K562 treated with DMSO at 1 percent for 48 hours (cell line): ENCODE data around the gene KANSL1. TPM values are rescaled to one million over a fixed set of nuclear protein-coding genes. Genes with fewer than 3 reads are reported as not detected.

Experiments used
- total RNA-seq: library from RNA; unstranded; fragments of 300-600 nt; gene quantifications from 2 replicates; pipeline ENCODE4 v1.2.3, GENCODE V29; 2022; ENCODE audit warnings: low replicate concordance; ENCODE audit errors: extremely low read depth

Gene KANSL1, protein sequence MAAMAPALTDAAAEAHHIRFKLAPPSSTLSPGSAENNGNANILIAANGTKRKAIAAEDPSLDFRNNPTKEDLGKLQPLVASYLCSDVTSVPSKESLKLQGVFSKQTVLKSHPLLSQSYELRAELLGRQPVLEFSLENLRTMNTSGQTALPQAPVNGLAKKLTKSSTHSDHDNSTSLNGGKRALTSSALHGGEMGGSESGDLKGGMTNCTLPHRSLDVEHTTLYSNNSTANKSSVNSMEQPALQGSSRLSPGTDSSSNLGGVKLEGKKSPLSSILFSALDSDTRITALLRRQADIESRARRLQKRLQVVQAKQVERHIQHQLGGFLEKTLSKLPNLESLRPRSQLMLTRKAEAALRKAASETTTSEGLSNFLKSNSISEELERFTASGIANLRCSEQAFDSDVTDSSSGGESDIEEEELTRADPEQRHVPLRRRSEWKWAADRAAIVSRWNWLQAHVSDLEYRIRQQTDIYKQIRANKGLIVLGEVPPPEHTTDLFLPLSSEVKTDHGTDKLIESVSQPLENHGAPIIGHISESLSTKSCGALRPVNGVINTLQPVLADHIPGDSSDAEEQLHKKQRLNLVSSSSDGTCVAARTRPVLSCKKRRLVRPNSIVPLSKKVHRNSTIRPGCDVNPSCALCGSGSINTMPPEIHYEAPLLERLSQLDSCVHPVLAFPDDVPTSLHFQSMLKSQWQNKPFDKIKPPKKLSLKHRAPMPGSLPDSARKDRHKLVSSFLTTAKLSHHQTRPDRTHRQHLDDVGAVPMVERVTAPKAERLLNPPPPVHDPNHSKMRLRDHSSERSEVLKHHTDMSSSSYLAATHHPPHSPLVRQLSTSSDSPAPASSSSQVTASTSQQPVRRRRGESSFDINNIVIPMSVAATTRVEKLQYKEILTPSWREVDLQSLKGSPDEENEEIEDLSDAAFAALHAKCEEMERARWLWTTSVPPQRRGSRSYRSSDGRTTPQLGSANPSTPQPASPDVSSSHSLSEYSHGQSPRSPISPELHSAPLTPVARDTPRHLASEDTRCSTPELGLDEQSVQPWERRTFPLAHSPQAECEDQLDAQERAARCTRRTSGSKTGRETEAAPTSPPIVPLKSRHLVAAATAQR (N-terminal part only)
- total RNA-seq: not detected in 2 replicates

DNA sequence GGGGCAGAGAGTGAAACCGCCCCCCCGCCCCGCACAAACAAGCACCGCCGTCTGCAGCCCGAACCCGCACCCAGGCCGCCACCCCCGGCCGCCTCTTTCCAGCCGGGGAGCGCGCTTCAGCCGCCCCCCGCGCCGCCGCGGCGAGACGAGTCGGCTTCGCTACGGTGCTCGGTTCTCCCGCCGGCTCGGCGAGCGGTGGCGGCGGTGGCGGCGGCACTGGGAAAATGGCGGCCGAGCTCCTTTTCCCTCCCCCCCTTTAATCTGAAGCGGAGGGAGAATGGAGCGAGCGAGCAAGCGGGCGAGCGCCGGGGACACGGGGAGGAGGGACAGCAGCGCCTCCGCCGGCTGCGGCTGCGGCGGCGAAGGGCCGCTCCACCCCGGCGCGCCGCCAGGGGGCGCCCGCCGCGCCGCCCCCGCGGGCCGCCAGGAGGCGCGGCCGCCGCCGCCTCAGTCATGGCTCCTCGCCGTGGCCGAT lies at the start of gene KANSL1:
TSS of gene KANSL1 (minus strand) at position 279 of the 475 bp plus-strand sequence. CDS start 21,286 bp downstream, outside the sequence.

DNA sequence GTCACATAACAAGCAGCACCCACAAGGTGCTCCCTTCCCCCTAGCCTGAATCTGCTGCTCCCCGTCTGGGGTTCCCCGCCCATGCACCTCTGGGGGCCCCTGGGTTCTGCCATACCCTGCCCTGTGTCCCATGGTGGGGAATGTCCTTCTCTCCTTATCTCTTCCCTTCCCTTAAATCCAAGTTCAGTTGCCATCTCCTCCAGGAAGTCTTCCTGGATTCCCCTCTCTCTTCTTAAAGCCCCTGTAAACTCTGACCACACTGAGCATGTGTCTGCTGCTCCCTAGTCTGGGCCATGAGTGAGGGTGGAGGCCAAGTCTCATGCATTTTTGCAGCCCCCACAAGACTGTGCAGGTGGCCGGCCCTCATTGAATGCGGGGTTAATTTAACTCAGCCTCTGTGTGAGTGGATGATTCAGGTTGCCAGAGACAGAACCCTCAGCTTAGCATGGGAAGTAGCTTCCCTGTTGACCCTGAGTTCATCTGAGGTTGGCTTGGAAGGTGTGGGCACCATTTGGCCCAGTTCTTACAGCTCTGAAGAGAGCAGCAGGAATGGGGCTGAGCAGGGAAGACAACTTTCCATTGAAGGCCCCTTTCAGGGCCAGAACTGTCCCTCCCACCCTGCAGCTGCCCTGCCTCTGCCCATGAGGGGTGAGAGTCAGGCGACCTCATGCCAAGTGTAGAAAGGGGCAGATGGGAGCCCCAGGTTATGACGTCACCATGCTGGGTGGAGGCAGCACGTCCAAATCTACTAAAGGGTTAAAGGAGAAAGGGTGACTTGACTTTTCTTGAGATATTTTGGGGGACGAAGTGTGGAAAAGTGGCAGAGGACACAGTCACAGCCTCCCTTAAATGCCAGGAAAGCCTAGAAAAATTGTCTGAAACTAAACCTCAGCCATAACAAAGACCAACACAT lies 194.0 kb downstream of the KANSL1 start, which contains the start of gene STH:
TSS of gene STH (plus strand) at position 264 of the 913 bp plus-strand sequence. CDS start at position 294, 30 bp downstream.

Other genes starting within 250 kb of the KANSL1 start
- gene STH, start 194.2 kb downstream of the KANSL1 start, total RNA-seq: not detected in 2 replicates
- gene LRRC37A, start 101.7 kb upstream of the KANSL1 start, total RNA-seq: not detected in 2 replicates
- not detected in 2 replicates for gene ARL17B, start 168.3 kb upstream of the KANSL1 start, total RNA-seq